GM19351 (cell line): Measurements from ENCODE around the gene NGLY1.

Experiments
- ATAC-seq: cut with Tn5 transposase; IDR thresholded peaks from one replicate; pipeline ENCODE4 v1.9.1; 2021; ENCODE audit warnings: mild to moderate bottlenecking, moderate library complexity; ENCODE audit not compliant: unreplicated experiment

The NGLY1 gene

DNA sequence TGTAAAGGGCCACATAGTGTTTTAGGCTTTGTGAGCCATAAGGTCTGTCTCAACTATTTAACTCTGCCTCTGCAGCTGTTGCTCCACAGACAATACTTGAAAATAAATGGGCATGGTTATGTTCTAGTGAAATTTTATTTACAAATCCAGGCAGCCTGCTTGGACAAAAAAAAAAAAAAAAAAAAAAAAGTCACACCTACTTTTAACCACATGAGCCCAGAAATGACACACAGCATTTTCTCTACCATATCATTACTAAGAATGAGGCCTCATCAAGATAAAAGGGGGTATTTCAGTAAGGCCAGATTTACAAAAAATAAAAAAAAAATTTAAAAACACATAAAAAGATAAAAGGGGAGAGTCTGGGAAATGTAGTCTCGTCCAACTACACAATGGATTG, 1.7 kb upstream of the NGLY1 start:
- no peak for ATAC-seq

DNA sequence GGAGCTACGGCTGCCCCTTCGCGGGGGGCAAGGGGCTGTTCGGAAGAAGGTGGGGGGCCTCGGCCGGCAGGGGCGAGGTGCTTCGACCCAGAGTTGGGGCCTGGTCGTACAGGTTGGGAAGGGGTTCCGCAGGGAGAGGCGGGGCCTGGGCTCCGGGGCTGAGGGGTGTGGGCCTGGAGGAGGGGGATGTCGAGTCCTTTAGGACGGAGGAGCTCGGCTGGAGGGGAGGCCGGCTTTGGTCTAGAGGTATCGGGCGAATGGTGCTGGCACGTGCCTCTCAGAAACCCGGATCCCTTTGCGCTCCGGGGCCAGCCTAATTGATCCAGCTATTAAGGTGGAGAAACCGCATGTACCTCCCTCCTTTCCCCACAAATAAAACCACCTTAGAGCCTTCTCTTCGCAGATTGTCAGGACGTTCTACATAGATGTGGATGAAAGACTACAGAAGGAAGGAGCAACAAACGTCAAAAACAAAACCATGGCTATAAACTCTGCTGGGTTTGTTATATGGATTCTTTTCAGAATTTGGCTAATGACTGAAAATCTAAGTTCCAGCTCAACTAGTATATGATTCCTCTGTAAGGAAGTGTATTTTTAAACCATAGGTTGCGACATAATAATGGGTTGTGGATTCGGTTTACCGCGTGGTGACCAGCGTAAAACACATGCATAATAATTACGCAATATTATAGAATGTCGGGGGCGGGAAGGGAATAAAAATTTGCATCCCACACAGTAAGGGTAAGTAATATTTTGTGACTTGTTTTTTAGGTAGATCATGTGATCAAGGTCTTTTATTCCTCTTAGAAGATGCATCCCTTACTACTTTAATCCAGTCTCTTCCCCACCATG, 644 bp upstream of the NGLY1 start:
- peak; percentile 21 for ATAC-seq

DNA sequence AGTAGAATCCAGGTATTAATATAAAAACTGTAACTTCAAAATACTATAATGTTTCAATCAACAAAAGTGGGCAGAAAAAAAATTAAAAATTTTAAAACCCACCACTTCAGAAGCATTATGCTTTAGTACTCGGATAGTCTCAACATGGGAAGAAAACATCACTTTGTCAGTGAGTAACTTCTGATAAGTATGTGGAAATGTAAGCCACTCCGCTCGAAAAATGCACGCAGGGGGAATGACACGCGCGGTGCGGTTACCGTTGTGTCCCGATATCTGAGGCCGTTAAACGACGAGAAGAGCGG, 656 bp downstream of the NGLY1 start:
- no peak for ATAC-seq

DNA sequence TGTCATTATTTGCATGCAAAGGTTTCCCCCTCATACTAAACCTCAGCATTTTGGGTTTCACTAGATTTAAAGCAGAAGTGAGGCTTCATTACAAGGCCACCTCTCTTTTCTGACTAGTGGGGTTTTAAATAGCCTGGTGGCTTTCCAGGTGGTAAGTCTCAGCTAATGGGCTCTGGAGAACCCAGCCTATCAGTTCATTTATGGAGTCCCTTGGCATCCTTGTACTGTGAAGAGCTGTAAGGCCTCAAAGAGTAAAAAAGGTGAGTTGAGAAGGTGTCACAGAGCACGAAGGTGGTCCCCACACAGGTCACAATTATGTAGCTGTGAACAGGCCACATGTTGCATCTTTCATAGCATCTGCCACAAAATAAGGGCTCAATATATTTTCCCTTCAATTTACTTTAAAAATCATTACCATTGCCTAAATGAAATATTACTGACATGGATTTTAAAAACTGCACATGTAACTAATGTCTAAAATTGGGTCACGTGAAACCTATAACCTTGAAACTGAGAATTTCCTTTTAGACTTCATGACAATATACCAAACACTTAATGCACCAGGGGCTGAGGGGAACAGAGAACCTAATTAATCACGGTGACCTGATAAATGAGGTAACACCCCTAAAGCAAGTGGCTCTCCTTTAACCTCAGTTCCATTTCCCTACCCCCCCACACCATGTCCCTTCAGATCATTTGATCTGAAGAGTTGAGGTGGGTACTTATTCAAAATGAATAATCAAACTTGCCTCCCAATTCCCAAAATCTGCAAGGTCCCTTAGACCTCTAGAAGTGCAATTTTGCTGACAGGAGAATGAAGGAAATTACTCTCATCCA, 1.3 kb downstream of the NGLY1 start:
- peak; percentile 64 for ATAC-seq

DNA sequence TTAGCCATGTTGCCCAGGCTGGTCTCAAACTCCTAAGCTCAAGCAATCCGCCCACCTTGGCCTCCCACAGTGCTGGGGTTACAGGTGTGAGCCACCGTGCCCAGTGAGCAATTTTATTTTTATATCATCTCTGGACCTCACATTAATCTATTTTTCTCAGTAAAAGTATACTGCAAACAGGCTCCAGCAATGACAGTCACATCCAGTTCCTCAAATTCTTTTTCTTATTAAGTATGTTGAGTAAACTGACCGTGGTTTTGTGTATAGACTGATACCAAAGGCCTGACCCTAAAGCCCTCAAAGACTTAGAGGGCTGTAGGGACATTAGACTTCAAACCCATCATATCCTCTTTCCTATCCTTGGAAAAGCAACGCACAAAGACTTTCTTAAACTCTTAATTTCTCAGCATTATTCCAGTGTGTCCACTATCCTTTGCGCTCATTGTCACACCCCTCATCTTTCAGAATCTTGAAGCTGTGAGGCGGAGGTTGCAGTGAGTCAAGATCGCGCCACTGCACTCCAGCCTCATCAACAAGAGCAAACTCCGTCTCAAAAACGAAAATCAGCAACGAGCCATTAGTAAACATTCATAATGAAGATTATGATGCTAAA, 2.0 kb downstream of the NGLY1 start:
- ATAC-seq = peak; percentile 0

DNA sequence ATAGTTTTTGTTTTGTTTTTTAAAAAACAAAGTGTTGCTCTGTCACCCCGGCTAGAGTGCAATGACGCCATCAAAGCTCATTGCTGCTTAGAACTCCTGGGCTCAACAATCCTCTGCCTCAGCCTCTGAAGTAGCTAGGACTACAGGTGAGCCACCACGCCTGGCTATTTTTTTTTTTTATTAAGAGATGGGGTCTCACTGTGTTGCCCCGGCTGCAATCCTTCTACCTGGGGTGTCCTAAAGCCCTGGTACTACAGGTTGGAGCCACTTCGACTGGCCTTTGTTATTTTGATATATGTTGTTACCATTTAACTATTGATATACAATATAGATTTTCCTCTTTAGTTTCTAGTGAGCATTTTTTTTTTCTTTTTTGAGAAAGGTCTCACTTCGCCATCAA, 2.6 kb downstream of the NGLY1 start:
- no peak for ATAC-seq

DNA sequence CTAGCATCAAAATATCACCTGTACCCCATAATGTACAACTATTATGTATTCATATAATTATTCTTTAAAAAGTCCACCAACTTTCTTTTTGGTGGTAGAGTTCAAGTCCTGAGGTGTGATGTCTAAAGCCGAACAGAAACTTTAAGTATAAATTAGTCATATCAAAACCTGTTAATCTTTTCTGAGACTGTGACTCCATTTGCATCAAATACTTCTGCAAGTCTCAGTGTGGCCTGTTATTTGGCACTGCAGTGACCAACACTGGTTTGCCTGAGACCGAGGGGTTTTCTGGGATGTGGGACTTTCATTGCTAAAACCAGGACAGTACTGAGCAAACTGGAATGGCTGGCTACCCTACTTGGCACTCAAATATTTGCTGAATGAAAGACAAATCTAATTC, 7.3 kb downstream of the NGLY1 start:
- peak; percentile 70 for ATAC-seq

DNA sequence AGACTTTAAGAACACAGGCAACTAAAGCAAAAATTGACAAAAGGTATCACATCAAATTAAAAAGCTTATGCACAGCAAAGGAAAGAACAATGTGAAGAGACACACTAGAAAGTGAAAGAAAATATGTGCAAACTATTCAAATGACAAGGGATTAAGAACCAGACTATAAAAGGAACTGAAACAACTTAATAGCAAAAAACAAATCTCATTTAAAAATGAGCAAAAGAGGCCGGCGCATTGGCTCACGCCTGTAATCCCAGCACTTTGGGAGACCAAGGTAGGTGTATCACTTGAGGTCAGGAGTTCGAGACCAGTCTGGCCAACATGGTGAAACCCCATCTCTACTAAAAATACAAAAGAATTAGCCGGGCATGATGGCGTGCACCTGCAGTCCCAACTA, 14.4 kb downstream of the NGLY1 start:
- peak; percentile 96 for ATAC-seq

DNA sequence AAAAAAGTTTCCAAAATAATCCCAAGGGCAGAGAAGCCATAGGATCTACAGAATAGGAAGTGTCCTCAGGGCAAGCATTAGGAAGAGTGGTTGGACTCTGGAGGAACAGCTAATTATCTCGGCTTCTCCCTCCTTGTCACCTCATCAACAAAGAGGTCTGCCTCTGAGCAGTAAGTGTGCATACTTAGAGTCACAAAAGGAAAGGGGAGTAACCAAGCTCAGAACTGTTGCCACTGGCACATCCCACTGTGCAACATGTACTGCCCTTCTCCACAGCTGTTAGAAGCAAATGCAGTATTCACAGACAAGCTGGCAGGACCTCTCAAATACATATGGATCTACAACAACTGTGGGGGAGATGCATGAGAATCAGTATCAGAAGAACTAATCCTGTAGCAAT, 31.5 kb downstream of the NGLY1 start:
- ATAC-seq = no peak

DNA sequence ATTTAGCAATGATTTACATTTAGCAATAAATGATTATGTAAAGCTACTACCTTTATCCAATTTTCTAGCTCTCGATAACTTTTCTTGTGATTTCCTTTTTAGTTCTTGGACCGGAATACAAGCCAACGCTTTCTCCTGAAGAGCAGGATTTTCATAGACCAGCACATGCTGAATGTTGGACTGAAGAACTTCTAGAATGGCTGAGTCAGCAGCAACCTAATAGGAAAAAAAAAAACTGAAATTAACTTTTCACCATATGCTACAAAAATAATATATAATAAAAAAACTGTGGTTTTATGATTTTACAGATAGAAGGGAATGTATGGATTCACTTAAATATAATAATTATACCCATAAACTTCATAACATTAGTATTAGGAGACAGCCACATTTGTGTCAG, 32.2 kb downstream of the NGLY1 start:
- ATAC-seq = no peak

DNA sequence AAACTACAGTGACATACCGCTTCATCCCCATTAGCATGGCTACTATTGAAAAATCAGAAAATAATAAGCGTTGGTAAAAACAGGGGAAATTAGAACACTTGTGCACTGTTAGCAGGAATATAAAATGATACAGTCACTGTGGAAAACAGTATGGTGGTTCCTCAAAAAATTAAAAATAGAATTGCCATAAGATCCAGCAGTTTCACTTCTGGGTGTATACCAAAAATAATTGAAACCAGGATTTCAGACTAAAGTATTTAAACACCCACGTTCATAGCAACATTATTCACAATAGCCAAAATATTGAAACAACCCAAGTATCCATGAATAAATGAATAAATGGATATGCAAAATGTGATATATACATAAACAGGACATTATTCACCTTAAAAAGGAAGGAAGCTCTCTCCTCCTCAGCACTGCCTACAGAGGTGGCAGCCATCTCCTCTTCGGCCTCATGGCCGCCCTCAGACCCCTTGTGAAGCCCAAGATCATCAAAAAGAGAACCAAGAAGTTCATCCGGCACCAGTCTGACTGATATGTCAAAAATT, 34.1 kb downstream of the NGLY1 start:
- ATAC-seq = no peak

DNA sequence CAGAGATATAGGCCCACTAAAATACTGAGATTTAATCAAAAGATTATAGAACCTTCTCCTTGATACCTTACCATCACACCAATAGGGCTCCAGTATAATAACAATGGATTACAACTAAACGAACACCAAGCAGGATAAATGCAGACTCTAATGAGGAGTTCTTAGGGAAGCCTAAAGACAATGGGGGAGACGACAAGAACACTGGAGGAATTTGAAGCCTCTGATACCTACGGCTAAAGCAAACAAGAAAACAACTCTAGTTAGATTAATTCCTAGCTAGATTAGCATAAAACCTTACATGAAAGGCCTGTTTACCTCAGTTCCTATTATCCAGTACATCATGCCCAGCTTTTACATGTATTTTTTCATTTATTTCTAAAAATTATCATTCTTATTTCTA, 35.1 kb downstream of the NGLY1 start:
- ATAC-seq = no peak

DNA sequence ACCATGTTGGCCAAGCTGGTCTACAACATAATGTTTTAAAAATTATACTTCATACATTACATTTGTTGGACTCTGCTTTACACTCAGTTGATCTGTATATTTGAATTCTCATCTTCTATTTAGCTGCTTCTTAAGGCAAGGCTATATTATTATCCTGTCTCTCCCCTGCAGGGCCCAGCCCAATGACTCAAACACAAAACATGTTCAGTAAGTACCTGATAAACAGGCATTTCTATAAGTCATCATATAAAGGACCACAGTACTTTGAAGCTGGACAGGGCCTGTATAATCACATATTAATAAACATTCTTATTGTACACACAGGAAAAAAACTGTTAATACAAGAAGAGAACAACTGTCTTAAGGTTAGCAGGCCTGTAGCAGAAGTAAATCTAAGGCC, 36.2 kb downstream of the NGLY1 start:
- ATAC-seq = no peak

DNA sequence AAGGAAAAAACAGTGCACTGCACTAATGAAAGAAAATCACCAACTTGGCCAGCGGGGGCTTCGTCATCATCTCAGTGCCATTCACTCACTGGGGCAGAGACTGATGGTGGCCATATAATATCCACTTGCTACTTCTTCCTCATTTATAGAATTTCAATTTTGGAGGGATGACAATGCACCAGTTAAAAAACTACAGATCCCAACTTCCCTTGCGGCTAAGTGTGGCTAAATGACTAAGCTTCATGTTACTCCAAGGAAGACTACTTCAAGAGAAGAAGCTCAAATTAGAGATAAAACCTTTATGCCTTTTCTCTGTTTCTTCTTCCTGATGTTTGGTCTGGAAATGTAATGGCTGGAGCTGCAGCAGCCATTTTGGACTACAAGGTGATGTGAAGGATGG, 38.8 kb downstream of the NGLY1 start:
- ATAC-seq = no peak

DNA sequence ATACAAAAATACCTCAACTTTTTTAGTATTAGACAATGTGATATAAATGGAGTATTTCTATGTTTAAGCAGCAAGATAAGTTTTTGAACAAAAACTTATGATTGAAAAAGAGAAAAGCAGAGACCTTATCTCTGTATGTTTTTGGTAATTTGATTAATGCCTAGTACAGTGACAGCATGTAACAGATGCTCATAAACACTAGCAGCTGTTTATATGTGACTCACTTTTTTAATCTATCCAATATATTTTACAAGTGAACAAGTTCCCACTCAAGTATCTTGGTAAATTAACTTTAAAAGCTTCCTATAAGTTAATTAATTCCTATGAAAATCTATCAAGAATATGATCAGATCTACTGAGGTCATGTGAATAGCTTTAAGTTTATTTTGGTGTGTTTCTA, 55.1 kb downstream of the NGLY1 start:
- ATAC-seq = no peak

DNA sequence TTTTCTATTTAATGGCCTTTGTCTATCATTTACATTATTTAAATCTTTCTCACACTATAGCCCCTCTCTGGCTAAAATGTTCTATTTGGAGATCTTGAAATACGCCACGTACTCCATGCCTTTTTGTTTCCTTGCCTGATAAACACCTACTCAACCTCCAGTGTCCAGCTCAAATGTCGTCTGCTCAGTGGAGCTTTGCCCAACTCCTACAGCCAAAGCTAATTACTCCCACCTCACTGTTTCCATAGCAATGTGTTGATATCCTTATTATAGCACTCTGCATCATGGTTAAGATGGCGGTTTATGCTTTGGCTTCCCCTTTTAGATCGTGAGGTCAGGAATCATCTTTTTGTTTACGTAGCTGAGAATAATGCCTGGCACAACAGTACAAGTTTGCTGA, 55.9 kb downstream of the NGLY1 start:
- no peak for ATAC-seq

DNA sequence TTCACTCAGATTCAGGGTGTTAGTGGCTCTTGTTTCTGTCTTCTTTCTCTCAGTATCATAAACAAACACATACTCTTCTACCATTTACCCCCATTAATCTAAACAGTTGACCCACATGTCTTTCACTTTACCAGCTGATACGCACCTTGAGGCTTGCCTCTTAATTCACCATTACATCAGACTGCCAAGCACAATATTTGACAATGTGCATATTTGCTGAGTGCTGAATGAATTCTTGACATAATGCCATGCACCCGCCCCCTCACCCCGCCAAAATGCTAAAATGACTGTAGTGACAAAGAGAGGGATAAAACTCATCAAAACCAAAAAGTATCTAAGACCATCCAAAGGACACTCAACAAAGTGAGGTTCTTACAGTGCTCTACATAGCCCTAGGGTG, 57.4 kb downstream of the NGLY1 start:
- no peak for ATAC-seq

DNA sequence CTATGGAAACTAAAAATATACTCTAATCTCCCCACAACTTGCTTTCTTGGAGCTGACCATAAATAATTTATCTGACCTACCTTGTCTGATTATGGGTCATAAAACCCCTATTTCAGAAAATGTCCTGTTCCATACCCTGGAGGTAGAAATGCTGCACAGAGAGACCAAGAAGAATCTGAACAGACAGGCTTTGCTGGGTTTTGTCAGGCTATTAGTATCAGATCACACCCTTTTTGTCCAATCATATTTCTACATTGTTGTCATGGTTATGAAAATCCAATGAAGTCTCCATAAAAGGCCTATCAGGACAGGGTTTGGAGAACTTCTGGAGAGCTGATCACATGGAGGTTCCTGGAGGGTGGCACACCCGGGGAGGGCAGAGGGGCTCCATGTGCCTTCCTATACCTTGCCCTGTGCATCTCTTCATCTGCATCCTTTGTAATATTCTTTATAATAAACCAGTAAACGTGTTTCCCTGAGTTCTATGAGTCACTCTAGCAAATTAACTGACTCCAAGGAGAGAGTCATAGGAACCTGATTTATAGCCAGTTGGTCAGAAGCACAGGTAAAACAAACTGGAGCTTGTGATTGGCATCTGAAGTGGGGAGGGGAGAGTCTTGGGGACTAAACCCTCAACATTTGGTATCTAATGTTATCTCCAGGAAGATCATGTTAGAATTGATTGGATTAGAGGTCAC, 58.1 kb downstream of the NGLY1 start:
- no peak for ATAC-seq

DNA sequence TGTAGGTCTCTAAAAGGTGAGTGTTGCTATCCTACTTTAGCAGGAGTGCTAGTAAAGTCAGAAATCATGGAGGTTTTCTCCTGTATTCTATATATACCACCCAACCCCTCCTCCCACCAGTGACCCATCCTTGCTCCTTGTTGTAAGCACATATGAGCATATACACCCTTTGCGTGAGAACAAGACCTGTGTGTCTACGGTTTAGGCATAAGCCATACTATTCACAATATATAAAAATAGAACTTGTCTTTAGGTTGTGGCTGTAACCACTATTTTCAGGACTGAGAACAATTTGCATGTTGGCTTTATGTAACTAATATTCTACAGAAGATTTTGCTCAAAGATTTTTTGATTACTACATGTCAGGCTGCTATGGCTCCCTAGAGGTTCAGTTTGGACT, 59.4 kb downstream of the NGLY1 start:
- peak; percentile 60 for ATAC-seq

DNA sequence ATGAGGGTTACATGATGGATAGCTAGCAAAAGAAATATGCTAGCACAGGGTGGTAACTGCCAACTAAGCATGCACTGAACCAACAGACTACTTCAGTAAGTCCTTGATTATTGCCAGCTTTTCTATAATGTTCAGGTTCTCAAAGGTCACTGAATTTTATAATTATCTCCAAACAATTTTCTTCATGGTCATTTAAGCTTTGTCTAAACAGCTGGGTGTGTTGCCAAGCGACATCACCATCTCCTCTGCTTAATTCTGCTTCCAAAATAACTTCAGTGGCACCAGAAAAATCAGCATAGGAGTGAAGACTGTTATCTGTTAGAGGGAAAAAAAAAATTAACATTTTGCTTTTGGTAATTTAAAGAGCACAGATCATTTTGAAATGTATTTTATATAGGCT, 63.9 kb downstream of the NGLY1 start:
- no peak for ATAC-seq

DNA sequence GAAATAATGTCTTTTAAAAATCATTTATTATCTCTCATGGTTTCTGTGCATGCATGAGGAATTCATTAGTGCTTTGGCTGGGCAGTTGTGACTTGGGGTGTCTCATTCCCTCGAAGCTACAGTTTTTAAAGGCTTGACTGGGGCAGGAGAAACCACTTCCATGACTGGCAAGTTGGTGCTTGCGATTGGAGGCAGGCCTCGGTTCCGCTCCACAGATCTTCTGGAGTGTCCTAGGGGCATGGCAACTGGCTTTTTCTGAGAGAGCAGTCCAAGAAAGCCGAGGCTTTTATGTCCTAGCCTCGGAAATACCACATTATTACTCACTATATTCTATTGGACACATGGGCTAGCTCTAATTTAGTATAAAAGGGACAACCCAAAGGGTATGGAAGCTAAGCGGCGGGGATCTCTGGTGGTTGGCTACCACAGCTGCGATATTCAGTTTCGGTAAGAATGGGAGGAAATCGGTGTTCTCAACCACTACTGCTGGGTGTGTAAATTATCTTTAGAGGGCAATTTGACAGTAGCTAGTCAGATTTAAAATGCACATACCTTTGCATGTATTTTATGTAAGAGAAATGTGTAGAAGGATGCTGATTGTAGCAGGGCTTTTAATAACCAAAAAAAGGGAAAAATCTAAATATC, 69.8 kb downstream of the NGLY1 start:
- ATAC-seq = no peak
